ENCODE results near the gene DSC1. TPM values are rescaled to one million over a fixed set of nuclear protein-coding genes. Genes with fewer than 3 reads are reported as not detected.
"Not testable (repeated sequence)": the region's sequence is repeated elsewhere in the genome, so short reads cannot be mapped to it uniquely, and the experiment has no call there.

The DSC1 gene
- total and polyA plus RNA-seq, 2 experiments from 2014 or later = not detected

- TF ChIP-seq, protein P1, sequence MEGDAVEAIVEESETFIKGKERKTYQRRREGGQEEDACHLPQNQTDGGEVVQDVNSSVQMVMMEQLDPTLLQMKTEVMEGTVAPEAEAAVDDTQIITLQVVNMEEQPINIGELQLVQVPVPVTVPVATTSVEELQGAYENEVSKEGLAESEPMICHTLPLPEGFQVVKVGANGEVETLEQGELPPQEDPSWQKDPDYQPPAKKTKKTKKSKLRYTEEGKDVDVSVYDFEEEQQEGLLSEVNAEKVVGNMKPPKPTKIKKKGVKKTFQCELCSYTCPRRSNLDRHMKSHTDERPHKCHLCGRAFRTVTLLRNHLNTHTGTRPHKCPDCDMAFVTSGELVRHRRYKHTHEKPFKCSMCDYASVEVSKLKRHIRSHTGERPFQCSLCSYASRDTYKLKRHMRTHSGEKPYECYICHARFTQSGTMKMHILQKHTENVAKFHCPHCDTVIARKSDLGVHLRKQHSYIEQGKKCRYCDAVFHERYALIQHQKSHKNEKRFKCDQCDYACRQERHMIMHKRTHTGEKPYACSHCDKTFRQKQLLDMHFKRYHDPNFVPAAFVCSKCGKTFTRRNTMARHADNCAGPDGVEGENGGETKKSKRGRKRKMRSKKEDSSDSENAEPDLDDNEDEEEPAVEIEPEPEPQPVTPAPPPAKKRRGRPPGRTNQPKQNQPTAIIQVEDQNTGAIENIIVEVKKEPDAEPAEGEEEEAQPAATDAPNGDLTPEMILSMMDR (IDR thresholded peaks at IDR 0.05; ENCODE audit: low read depth, low read length) = no peak
- no peaks in the 10 kb centered on the region for H3K4me1 ChIP-seq (ENCODE audit: low read depth)
- no peak overlapping the region for H3K27ac ChIP-seq
- no peaks in the 10 kb centered on the region for H3K27me3 ChIP-seq
- H3K9me3 ChIP-seq (ENCODE audit: low read depth) = no peaks in the 10 kb centered on the region
- no peak overlapping the region for H3K4me3 ChIP-seq
- no peaks in the 10 kb centered on the region for H3K36me3 ChIP-seq
- DNase-seq (ENCODE audit: low read depth in 1 of 2, low spot score in 1 of 2) = no peak
Observed at GRCh38 chr18:31190919-31191318, 28.3 kb upstream of the DSC1 start.

DNA sequence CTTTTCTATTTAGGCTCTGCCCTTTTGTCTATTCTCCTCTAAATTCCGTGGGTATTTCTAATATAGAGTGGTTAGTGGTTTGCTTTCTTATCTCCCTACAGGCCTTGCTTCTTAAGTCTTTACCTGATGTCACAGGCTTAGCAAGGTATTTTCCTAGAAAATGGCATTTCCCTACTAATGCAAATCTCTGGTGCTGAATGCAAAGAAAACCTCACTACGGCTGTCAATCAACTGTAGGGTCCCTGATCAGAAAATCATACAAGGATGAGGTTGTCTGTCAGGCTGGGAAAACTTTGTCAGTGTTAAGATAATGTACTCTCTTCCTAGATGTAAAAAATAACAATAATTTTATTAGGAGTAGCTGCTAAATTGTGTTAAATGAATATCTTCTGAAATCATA is 27.1 kb upstream of the DSC1 start:
- no peak for DNase-seq (ENCODE audit: low read depth in 1 of 2, low spot score in 1 of 2)
- H3K4me1 ChIP-seq (ENCODE audit: low read depth) = no peaks in the 10 kb centered on the region
- no peaks in the 10 kb centered on the region for H3K36me3 ChIP-seq
- no peaks in the 10 kb centered on the region for H3K9me3 ChIP-seq (ENCODE audit: low read depth)
- no peak overlapping the region for H3K4me3 ChIP-seq
- H3K27me3 ChIP-seq = no peaks in the 10 kb centered on the region
- TF ChIP-seq, protein P1 (IDR thresholded peaks at IDR 0.05; ENCODE audit: low read depth, low read length) = no peak
- no peak overlapping the region for H3K27ac ChIP-seq

- no peak overlapping the region for H3K4me3 ChIP-seq
- H3K36me3 ChIP-seq = no peaks in the 10 kb centered on the region
- TF ChIP-seq, protein P1 (IDR thresholded peaks at IDR 0.05; ENCODE audit: low read depth, low read length) = no peak
- H3K9me3 ChIP-seq (ENCODE audit: low read depth) = no peaks in the 10 kb centered on the region
- H3K4me1 ChIP-seq (ENCODE audit: low read depth) = no peaks in the 10 kb centered on the region
- no peaks in the 10 kb centered on the region for H3K27me3 ChIP-seq
- DNase-seq (ENCODE audit: low read depth in 1 of 2, low spot score in 1 of 2) = no peak
- no peak overlapping the region for H3K27ac ChIP-seq
Observed at GRCh38 chr18:31185186-31185950, 22.7 kb upstream of the DSC1 start.

- DNase-seq (ENCODE audit: low read depth in 1 of 2, low spot score in 1 of 2) = no peak
- no peaks in the 10 kb centered on the region for H3K9me3 ChIP-seq (ENCODE audit: low read depth)
- H3K4me3 ChIP-seq = no peak overlapping the region
- TF ChIP-seq, protein P1 (IDR thresholded peaks at IDR 0.05; ENCODE audit: low read depth, low read length) = no peak
- no peaks in the 10 kb centered on the region for H3K27me3 ChIP-seq
- H3K36me3 ChIP-seq = no peaks in the 10 kb centered on the region
- no peak overlapping the region for H3K27ac ChIP-seq
- H3K4me1 ChIP-seq (ENCODE audit: low read depth) = no peaks in the 10 kb centered on the region
Observed at GRCh38 chr18:31183302-31183701, 20.6 kb upstream of the DSC1 start.

DNA sequence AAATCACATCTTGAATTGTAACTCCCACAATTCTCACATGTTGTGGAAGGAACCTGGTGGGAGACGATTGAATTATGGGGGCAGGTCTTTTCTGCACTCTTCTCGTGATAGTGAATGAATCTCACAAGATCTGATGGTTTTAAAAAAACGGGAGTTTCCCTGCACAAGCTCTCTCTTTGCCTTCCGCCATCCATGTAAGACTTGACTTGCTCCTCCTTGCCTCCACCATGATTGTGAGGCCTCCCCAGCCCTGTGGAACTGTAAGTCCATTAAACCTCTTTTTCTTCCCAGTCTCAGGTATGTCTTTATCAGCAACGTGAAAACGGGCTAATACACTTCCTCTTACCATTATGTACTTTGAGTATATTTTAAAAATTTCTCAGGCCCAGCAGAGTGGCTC is 14.7 kb upstream of the DSC1 start:
- not testable (repeated sequence) for DNase-seq (ENCODE audit: low read depth in 1 of 2, low spot score in 1 of 2); H3K4me1 ChIP-seq (ENCODE audit: low read depth); H3K27me3 ChIP-seq; H3K27ac ChIP-seq; H3K9me3 ChIP-seq (ENCODE audit: low read depth); H3K4me3 ChIP-seq; H3K36me3 ChIP-seq

GRCh38 chr18:31176531-31176930 is 13.9 kb upstream of the DSC1 start:
- no peak for DNase-seq (ENCODE audit: low read depth in 1 of 2, low spot score in 1 of 2)
- no peaks in the 10 kb centered on the region for H3K36me3 ChIP-seq
- H3K4me1 ChIP-seq (ENCODE audit: low read depth) = no peaks in the 10 kb centered on the region
- H3K27me3 ChIP-seq = no peaks in the 10 kb centered on the region
- H3K9me3 ChIP-seq (ENCODE audit: low read depth) = no peaks in the 10 kb centered on the region
- no peak overlapping the region for H3K27ac ChIP-seq
- TF ChIP-seq, protein P1 (IDR thresholded peaks at IDR 0.05; ENCODE audit: low read depth, low read length) = no peak
- no peak overlapping the region for H3K4me3 ChIP-seq

Data from cardiac muscle cell (in vitro differentiated cells and primary cell).